Measurements from ENCODE around the gene LRMDA.

Gene LRMDA

DNA sequence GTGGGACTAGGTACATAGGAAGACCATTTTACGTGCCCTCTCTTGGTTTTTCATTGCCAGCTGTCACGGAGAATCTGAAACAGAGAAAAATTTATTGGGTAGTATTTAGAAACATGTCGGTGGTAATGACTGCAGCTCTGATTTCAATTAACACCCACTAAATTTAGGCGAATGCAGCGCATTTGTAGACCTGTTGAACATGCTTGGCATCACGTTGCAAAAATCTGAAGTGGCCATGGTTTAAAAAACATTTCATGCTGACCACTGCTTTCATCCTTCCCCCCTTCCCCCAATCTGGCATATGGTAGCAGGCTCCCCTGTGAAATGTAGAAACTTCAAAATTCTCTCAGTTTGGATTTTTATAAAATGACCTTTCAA, 34.0 kb downstream of the LRMDA start:
- no peak overlapping the region for H3K4me2 ChIP-seq (ENCODE audit: low read depth, low read length, poor library complexity, severe bottlenecking)
- no peak overlapping the region for H3K9ac ChIP-seq (ENCODE audit: low read depth, low read length, poor library complexity, severe bottlenecking)
- no peaks in the 10 kb centered on the region for H3K36me3 ChIP-seq (ENCODE audit: insufficient read depth, low read length)
- TF ChIP-seq CTCF (conservative IDR thresholded peaks at IDR 0.05; ENCODE audit: low read length) (no peak), EZH2phosphoT487 (IDR thresholded peaks at IDR 0.05; ENCODE audit: borderline replicate concordance) (no peak)
- H3K79me2 ChIP-seq (ENCODE audit: insufficient read depth, low read length), result no peaks in the 10 kb centered on the region
- H3K9me2 ChIP-seq (replicated peaks; ENCODE audit: low read depth, low read length), result no peaks in the 10 kb centered on the region
- no peaks in the 10 kb centered on the region for H4K20me1 ChIP-seq (ENCODE audit: insufficient read depth, low read length, poor library complexity, severe bottlenecking)
- no peaks in the 10 kb centered on the region for H3F3A ChIP-seq (ENCODE audit: low read depth)
- H3K4me1 ChIP-seq (ENCODE audit: insufficient read depth, low read length, poor library complexity, severe bottlenecking), result no peaks in the 10 kb centered on the region
- H3K4me3 ChIP-seq (ENCODE audit: low read length, poor library complexity, severe bottlenecking), result no peak overlapping the region
- H2AFZ ChIP-seq (ENCODE audit: low read length), result no peak overlapping the region
- H3K9me3 ChIP-seq (ENCODE audit: insufficient read depth, low read depth, low read length), result no peaks in the 10 kb centered on the region
- no peaks in the 10 kb centered on the region for H3K27me3 ChIP-seq (ENCODE audit: insufficient read depth, low read length, poor library complexity, severe bottlenecking)

DNA sequence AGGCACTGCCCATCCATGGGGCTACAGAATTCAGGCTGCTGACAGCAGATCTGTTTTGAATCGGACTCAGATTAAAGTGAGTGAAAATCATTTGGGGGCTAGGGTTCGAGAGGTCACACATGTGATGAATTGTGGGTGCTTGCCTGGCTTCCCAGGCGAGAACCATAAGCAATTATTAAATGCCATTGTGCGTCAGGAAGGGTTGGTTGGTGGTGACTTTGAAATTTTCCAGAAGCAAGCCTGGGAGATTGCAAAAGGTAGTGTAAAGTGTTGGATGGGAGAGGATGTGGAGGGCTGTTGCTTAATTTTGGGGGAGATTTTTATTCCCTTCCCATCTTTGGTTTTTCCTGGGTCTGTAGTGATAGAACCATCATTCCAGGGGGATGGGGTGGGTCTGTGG, 34.6 kb downstream of the LRMDA start:
- H3K9me2 ChIP-seq (replicated peaks; ENCODE audit: low read depth, low read length), result no peaks in the 10 kb centered on the region
- H3K36me3 ChIP-seq (ENCODE audit: insufficient read depth, low read length), result no peaks in the 10 kb centered on the region
- no peak overlapping the region for H3K9ac ChIP-seq (ENCODE audit: low read depth, low read length, poor library complexity, severe bottlenecking)
- H3K4me2 ChIP-seq (ENCODE audit: low read depth, low read length, poor library complexity, severe bottlenecking), result no peak overlapping the region
- no peaks in the 10 kb centered on the region for H3K4me1 ChIP-seq (ENCODE audit: insufficient read depth, low read length, poor library complexity, severe bottlenecking)
- no peak overlapping the region for H3K4me3 ChIP-seq (ENCODE audit: low read length, poor library complexity, severe bottlenecking)
- H4K20me1 ChIP-seq (ENCODE audit: insufficient read depth, low read length, poor library complexity, severe bottlenecking), result no peaks in the 10 kb centered on the region
- H3F3A ChIP-seq (ENCODE audit: low read depth), result no peaks in the 10 kb centered on the region
- H3K27me3 ChIP-seq (ENCODE audit: insufficient read depth, low read length, poor library complexity, severe bottlenecking), result no peaks in the 10 kb centered on the region
- TF ChIP-seq EZH2phosphoT487 (IDR thresholded peaks at IDR 0.05; ENCODE audit: borderline replicate concordance) (no peak), CTCF (conservative IDR thresholded peaks at IDR 0.05; ENCODE audit: low read length) (no peak)
- no peak overlapping the region for H2AFZ ChIP-seq (ENCODE audit: low read length)
- H3K79me2 ChIP-seq (ENCODE audit: insufficient read depth, low read length), result no peaks in the 10 kb centered on the region
- no peaks in the 10 kb centered on the region for H3K9me3 ChIP-seq (ENCODE audit: insufficient read depth, low read depth, low read length)

DNA sequence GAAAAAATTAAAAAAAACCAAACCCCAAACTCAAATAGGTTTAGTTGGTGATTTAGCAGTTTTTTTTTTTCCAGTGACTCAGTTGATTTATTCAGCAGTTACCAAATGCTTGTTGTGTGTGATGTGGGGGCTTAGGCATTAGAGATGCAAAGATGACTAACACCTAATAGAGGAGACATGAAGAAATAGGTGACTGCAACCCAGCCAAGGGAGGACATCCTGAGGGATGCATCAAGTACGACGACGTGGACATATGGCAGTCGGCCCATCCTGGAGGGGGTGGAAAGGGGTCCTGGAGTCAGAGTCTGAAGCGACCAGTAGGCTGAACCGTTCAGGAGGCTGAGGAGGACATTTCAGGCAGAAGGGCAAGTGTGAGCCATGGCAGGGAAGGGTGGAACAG, 35.5 kb downstream of the LRMDA start:
- no peaks in the 10 kb centered on the region for H4K20me1 ChIP-seq (ENCODE audit: insufficient read depth, low read length, poor library complexity, severe bottlenecking)
- no peaks in the 10 kb centered on the region for H3K36me3 ChIP-seq (ENCODE audit: insufficient read depth, low read length)
- no peak overlapping the region for H3K9ac ChIP-seq (ENCODE audit: low read depth, low read length, poor library complexity, severe bottlenecking)
- TF ChIP-seq EZH2phosphoT487 (IDR thresholded peaks at IDR 0.05; ENCODE audit: borderline replicate concordance) (no peak), CTCF (conservative IDR thresholded peaks at IDR 0.05; ENCODE audit: low read length) (no peak)
- H3K4me3 ChIP-seq (ENCODE audit: low read length, poor library complexity, severe bottlenecking), result no peak overlapping the region
- peaks cover under 1% of the 10 kb centered on the region for H3K4me1 ChIP-seq (ENCODE audit: insufficient read depth, low read length, poor library complexity, severe bottlenecking)
- H3K9me3 ChIP-seq (ENCODE audit: insufficient read depth, low read depth, low read length), result no peaks in the 10 kb centered on the region
- no peaks in the 10 kb centered on the region for H3F3A ChIP-seq (ENCODE audit: low read depth)
- H3K9me2 ChIP-seq (replicated peaks; ENCODE audit: low read depth, low read length), result no peaks in the 10 kb centered on the region
- no peaks in the 10 kb centered on the region for H3K27me3 ChIP-seq (ENCODE audit: insufficient read depth, low read length, poor library complexity, severe bottlenecking)
- no peak overlapping the region for H2AFZ ChIP-seq (ENCODE audit: low read length)
- H3K4me2 ChIP-seq (ENCODE audit: low read depth, low read length, poor library complexity, severe bottlenecking), result no peak overlapping the region
- no peaks in the 10 kb centered on the region for H3K79me2 ChIP-seq (ENCODE audit: insufficient read depth, low read length)

Measured in Loucy (cell line).